ENCODE data around the gene VPS37C. TPM values are rescaled to one million over a fixed set of nuclear protein-coding genes. Genes with fewer than 3 reads are reported as not detected.
"Not testable (repeated sequence)": the region's sequence is repeated elsewhere in the genome, so short reads cannot be mapped to it uniquely, and the experiment has no call there.

The VPS37C gene
- total and polyA plus RNA-seq, 10 of the 15 experiments (the other 5 are each of a cell fraction or from before 2014, with no cell fraction given), result 0.39 to 16.5 (median 7.8) TPM

GRCh38 chr11:61095021-61095420 lies 66.2 kb downstream of the VPS37C start (continued):
- TF ChIP-seq ZNF592 (IDR thresholded peaks at IDR 0.05), result no peak
- no peak for TF ChIP-seq NFYA (IDR thresholded peaks at IDR 0.05; ENCODE audit: borderline replicate concordance, low read depth, low read length)
- no peak for TF ChIP-seq SIN3A (IDR thresholded peaks at IDR 0.05; ENCODE audit: low read depth, low read length)
- no peak for TF ChIP-seq REST (IDR thresholded peaks at IDR 0.05; ENCODE audit: low read depth, low read length)
- TF ChIP-seq SPI1 (IDR thresholded peaks at IDR 0.05; ENCODE audit: borderline replicate concordance, insufficient read depth, low read depth, low read length), result peak; percentile 95
- TF ChIP-seq MTA3 (IDR thresholded peaks at IDR 0.05; ENCODE audit: borderline replicate concordance, low read length), result no peak
- TF ChIP-seq MYC (IDR thresholded peaks at IDR 0.05; ENCODE audit: insufficient read depth, insufficient read length, insufficient replicate concordance, low read length, severe bottlenecking), result no peak
- no peak for TF ChIP-seq ZNF24 (IDR thresholded peaks at IDR 0.05)
- peak in 1 of 2 experiments; percentile 24; a peak in 1 of 4 replicates for TF ChIP-seq IKZF2 (IDR thresholded peaks at IDR 0.05)
- TF ChIP-seq HDAC6 (IDR thresholded peaks at IDR 0.05; ENCODE audit: unreplicated experiment), result no peak
- TF ChIP-seq KLF5 (IDR thresholded peaks at IDR 0.05; ENCODE audit: partially characterized antibody), result no peak
- 0 out of 2 replicates have a peak, but pooled peaks have one; percentile 29 for TF ChIP-seq CBFB (IDR thresholded peaks at IDR 0.05; ENCODE audit: low read depth)
- no peak for TF ChIP-seq TCF12 (IDR thresholded peaks at IDR 0.05; ENCODE audit: low read depth, low read length)

- H2AFZ ChIP-seq (ENCODE audit: control insufficient read depth, low read depth, low read length); H3K9ac ChIP-seq (ENCODE audit: control insufficient read depth, insufficient read depth, low read length); H3K27me3 ChIP-seq (replicated peaks in 1 of 2; ENCODE audit: control insufficient read depth in 2 of 2, insufficient read depth in 2 of 2, low read length in 1 of 2); H3K36me3 ChIP-seq (ENCODE audit: control insufficient read depth in 2 of 2, insufficient read depth in 2 of 2, low read length in 1 of 2); H4K20me1 ChIP-seq (ENCODE audit: control insufficient read depth, insufficient read depth); BruUV-seq (replicated peaks); RAD21 ChIA-PET (ENCODE audit: unreplicated experiment); H3K4me2 ChIP-seq (ENCODE audit: control insufficient read depth, insufficient read depth); H3K4me3 ChIP-seq; H3K9me3 ChIP-seq (replicated peaks; ENCODE audit: control insufficient read depth, insufficient read depth, low read length); DNase-seq (ENCODE audit: low read depth, low spot score); FAIRE-seq; ATAC-seq; intact Hi-C loops (cut with micrococcal nuclease; ENCODE audit: unreplicated experiment); in situ Hi-C loops (cut with MboI); H3K27ac ChIP-seq (ENCODE audit: control insufficient read depth, insufficient read depth); POLR2A ChIA-PET: not testable (repeated sequence)
- H3K4me1 ChIP-seq (ENCODE audit: control insufficient read depth, insufficient read depth, low read length), result peaks cover 42% of the 10 kb centered on the region
- peaks cover 13% of the 10 kb centered on the region for H3K79me2 ChIP-seq (ENCODE audit: control insufficient read depth, insufficient read depth, low read length)
- WGBS (ENCODE audit: insufficient coverage, insufficient replicate concordance, low lambda C conversion rate, missing lambda C conversion rate), result 67% methylated on average over 7 of the region's 7 CpGs
- SMC1A ChIA-PET (ENCODE audit: uncharacterized antibody, unreplicated experiment), result interaction anchor here (5.1 kb wide), 1 partner anchor 32 kb away, joined by 25 read pairs; no protein-coding TSS in a partner anchor
- CTCF ChIA-PET, result interaction anchor here (0.7 kb wide), 1 partner anchor 13 kb away, joined by 3 read pairs; no protein-coding TSS in a partner anchor
Measured at GRCh38 chr11:61094167-61094566, 67.1 kb downstream of the VPS37C start.

Data from GM12878 (cell line).